Neural crest cell (in vitro differentiated cells): ENCODE measurements around the gene CHCHD10. TPM values are rescaled to one million over a fixed set of nuclear protein-coding genes. Genes with fewer than 3 reads are reported as not detected.

ENCODE experiments used
- DNase-seq: peaks from one replicate; pipeline ENCODE4 v3.0.0; 2021; ENCODE audit warnings: low read depth, mixed read lengths, low spot score
- H3K27ac Mint-ChIP-seq: one replicate; pipeline ENCODE4 v1.8.0; 2021; ENCODE audit warnings: mild to moderate bottlenecking, mixed read lengths; ENCODE audit not compliant: unreplicated experiment
- H3K27me3 Mint-ChIP-seq: 2 replicates; pipeline ENCODE4 v1.8.0; 2021; ENCODE audit warnings: low read depth, mild to moderate bottlenecking, mixed read lengths
- H3K36me3 Mint-ChIP-seq: 2 replicates; pipeline ENCODE4 v1.8.0; 2021; ENCODE audit warnings: low read depth, mild to moderate bottlenecking, mixed read lengths
- H3K4me1 Mint-ChIP-seq: 2 replicates; pipeline ENCODE4 v1.8.0; 2021; ENCODE audit warnings: mixed read lengths
- H3K4me3 Mint-ChIP-seq: one replicate; pipeline ENCODE4 v1.8.0; 2021; ENCODE audit warnings: mild to moderate bottlenecking, mixed read lengths
- H3K9me3 Mint-ChIP-seq: 2 replicates; pipeline ENCODE4 v1.8.0; 2021; ENCODE audit warnings: mixed read lengths
- total RNA-seq: library from RNA; stranded (reverse); gene quantifications from 2 replicates; pipeline ENCODE4 v1.2.1, GENCODE V29; 2021
- TF ChIP-seq, protein P1 (sequence below): fragments of 200-600 bp; sonication (generic); conservative IDR thresholded peaks from 2 replicates; pipeline ENCODE4 v1.5.0; 2021; ENCODE audit warnings: antibody characterized with exemption, mild to moderate bottlenecking

CHCHD10 gene
- total RNA-seq, 1 donor from 2014 or later, result 38.8 TPM

- DNase-seq, result no peak
- Mint-ChIP-seq H3K4me1 (no peaks in the 10 kb centered on the region), H3K4me3 (no peak overlapping the region), H3K27me3 (no peaks in the 10 kb centered on the region), H3K9me3 (no peaks in the 10 kb centered on the region), H3K27ac (no peak overlapping the region), H3K36me3 (peaks cover 19% of the 10 kb centered on the region)
- TF ChIP-seq, protein P1, sequence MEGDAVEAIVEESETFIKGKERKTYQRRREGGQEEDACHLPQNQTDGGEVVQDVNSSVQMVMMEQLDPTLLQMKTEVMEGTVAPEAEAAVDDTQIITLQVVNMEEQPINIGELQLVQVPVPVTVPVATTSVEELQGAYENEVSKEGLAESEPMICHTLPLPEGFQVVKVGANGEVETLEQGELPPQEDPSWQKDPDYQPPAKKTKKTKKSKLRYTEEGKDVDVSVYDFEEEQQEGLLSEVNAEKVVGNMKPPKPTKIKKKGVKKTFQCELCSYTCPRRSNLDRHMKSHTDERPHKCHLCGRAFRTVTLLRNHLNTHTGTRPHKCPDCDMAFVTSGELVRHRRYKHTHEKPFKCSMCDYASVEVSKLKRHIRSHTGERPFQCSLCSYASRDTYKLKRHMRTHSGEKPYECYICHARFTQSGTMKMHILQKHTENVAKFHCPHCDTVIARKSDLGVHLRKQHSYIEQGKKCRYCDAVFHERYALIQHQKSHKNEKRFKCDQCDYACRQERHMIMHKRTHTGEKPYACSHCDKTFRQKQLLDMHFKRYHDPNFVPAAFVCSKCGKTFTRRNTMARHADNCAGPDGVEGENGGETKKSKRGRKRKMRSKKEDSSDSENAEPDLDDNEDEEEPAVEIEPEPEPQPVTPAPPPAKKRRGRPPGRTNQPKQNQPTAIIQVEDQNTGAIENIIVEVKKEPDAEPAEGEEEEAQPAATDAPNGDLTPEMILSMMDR, result no peak
Observed at GRCh38 chr22:23800297-23801237, 32.8 kb upstream of the CHCHD10 start.

DNA sequence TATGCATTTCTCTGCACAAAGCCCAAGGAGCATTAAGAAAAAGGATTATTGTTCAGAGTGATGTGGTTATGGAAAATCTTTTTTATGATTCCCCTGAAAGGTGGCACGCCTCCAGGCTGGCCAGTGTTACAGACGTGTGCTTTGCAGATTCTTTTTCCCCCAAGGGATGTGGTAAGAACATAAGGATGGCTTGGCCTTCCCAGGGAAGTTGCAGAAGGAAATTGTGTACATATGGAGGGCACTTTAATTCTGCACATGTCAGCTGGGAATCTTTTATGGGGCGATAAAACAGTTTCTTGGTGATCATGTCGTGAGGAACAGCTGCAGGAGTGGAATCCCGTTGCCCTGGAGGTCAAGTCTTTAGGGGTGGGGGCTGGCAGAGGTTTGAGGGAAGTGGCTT is 28.7 kb upstream of the CHCHD10 start:
- TF ChIP-seq, protein P1, result no peak
- Mint-ChIP-seq H3K4me1 (no peaks in the 10 kb centered on the region), H3K27me3 (no peaks in the 10 kb centered on the region), H3K36me3 (peaks cover 22% of the 10 kb centered on the region), H3K27ac (no peak overlapping the region), H3K4me3 (no peak overlapping the region), H3K9me3 (no peaks in the 10 kb centered on the region)
- DNase-seq, result no peak

DNA sequence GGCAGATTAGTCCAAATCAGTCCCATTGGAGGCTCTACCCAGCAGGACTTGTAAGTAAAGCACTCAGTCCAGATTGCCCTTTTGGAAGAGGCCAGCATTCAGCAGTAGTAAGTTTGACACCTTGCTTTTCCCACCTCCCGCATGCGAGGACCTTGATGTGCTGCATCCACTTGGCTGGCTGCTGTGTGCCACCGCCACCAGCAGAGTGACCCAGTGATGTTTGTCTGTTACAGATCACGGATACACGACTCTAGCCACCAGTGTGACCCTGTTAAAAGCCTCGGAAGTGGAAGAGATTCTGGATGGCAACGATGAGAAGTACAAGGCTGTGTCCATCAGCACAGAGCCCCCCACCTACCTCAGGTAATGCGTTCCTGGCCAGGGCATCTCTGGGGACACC is 25.6 kb upstream of the CHCHD10 start:
- H3K4me1 Mint-ChIP-seq, result peaks cover 14% of the 10 kb centered on the region
- no peaks in the 10 kb centered on the region for H3K27me3 Mint-ChIP-seq
- peaks cover 18% of the 10 kb centered on the region for H3K36me3 Mint-ChIP-seq
- no peak overlapping the region for H3K4me3 Mint-ChIP-seq
- DNase-seq, result no peak
- TF ChIP-seq, protein P1, result no peak
- H3K27ac Mint-ChIP-seq, result peak overlapping the region; percentile 76
- H3K9me3 Mint-ChIP-seq, result no peaks in the 10 kb centered on the region

DNA sequence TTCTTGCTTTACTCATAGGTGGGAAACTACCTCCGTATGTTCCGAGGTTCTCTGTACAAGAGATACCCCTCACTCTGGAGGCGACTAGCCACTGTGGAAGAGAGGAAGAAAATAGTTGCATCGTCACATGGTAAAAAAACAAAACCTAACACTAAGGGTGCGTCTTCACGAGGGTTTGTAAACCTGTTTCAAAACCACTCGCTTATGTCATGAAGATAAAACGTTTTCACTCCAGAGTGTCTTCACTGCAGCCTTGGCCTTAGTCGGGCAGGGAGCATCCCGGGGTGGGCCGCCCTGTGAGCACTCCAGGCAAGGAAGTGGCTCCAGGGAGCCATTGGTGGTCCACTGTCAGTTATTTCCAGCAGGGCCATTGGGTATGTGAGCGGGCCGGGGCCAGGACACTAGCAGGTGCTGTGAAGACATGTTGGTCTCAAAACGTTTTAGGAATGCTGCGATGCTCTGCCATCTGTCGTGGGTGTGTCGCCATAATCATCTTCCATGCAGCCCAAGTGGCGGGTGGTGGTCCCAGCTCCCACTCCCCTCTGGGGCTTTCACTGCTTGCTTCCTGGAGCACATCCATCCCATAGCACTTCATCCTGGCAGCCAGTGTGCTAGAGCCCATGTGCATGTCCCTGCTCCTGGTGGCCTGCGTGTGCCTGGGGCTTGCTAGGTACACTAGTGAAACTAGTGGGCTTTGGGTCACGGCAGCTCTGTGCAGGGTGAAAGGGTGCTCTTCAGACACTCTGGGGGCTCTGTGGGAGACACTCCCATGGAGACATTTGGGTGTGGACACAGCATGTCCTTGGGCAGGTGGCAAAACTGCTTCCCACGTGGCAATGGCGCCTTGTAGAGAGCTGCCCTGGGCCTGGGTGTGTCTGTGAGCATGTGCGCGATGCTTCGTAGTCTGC is 24.2 kb upstream of the CHCHD10 start:
- TF ChIP-seq, protein P1, result no peak
- Mint-ChIP-seq H3K27ac (no peak overlapping the region), H3K36me3 (peaks cover 13% of the 10 kb centered on the region), H3K9me3 (no peaks in the 10 kb centered on the region), H3K27me3 (no peaks in the 10 kb centered on the region), H3K4me3 (no peak overlapping the region), H3K4me1 (peaks cover 24% of the 10 kb centered on the region)
- no peak for DNase-seq

DNA sequence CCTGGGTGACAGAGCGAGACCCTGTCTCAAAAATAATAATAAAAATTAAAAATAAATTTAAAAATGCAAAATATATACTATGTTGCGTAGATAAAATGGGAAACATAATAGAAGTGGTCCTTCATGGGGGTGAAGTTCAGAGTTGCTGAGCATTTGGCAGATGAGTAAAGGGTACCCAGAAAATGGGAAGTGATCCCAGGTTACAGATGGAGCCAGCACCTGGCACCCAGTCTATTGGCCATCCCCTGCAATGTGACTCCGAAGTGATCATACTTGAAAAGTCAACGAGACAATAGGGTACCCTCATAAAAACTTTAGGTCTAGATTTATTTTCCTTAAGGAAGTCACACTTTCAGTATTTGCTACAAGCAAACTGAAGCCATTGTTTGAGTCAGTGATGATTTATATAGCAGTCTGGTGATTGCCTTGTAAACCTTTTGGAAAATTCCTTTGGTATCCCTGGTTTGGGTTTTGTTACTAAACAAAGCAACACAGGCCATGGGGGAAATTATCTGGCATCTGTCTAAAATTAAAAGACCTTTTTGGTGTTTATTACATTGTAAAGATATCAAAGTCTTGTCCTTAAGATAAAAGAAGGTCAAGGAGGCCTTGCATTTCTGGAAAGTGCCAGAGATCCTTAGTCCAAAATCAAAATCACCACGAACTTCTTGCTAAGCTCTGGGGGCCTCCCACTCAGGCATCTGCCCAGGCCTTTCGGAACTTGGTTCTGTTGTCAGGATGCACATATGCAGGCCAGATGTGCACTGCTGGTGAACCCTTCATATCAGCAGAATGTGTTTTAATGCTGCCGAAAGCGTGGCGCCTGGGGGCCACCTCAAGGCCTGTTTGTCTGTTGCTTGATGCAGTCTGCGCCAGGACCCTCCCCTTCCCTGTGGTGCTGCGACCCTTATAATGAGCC is 23.3 kb upstream of the CHCHD10 start:
- no peaks in the 10 kb centered on the region for H3K9me3 Mint-ChIP-seq
- peaks cover 31% of the 10 kb centered on the region for H3K4me1 Mint-ChIP-seq
- peaks cover 6% of the 10 kb centered on the region for H3K36me3 Mint-ChIP-seq
- H3K4me3 Mint-ChIP-seq, result peak overlapping the region; percentile 31
- H3K27me3 Mint-ChIP-seq, result no peaks in the 10 kb centered on the region
- TF ChIP-seq, protein P1, result no peak
- DNase-seq, result no peak
- no peak overlapping the region for H3K27ac Mint-ChIP-seq
